Mammary epithelial cell (primary cell): ENCODE measurements around the gene TRMT10A.

Source experiments
- CTCF ChIP-seq, 2 donors: IDR thresholded peaks in 1 of 2; conservative IDR thresholded peaks in 1 of 2; 2 replicates each; pipeline ENCODE4 v1.5.1; 2011 to 2012; ENCODE audit warnings: inconsistent platforms in 2 of 2, low read length in 2 of 2, mild to moderate bottlenecking in 2 of 2, control low read depth in 1 of 2, low read depth in 1 of 2; ENCODE audit not compliant: insufficient read depth in 1 of 2; ENCODE audit errors: extremely low read depth in 1 of 2
- EZH2 ChIP-seq: IDR thresholded peaks from 2 replicates; pipeline ENCODE4 v1.6.1; 2012; ENCODE audit warnings: low read length, inconsistent platforms, borderline replicate concordance

- no peak for TF ChIP-seq CTCF (conservative IDR thresholded peaks at IDR 0.05 in 1 of 2, IDR thresholded peaks at IDR 0.05 in 1 of 2; ENCODE audit: extremely low read depth in 1 of 2, insufficient read depth in 1 of 2, low read depth in 1 of 2, low read length in 2 of 2)
- no peak for TF ChIP-seq EZH2
Measured at GRCh38 chr4:99612281-99612680, 48.4 kb upstream of the TRMT10A start.
